ENCODE results near the gene FBXW5.

Gene FBXW5

GRCh38 chr9:136943291-136944211, 987 bp downstream of the FBXW5 start:
- DNase-seq (ENCODE audit: low read depth): peak; percentile 45

GRCh38 chr9:136942881-136943230, 1.7 kb downstream of the FBXW5 start:
- H3K4me3 ChIP-seq (ENCODE audit: low read depth, low read length): peak overlapping the region; percentile 86
- TF ChIP-seq, protein P1, sequence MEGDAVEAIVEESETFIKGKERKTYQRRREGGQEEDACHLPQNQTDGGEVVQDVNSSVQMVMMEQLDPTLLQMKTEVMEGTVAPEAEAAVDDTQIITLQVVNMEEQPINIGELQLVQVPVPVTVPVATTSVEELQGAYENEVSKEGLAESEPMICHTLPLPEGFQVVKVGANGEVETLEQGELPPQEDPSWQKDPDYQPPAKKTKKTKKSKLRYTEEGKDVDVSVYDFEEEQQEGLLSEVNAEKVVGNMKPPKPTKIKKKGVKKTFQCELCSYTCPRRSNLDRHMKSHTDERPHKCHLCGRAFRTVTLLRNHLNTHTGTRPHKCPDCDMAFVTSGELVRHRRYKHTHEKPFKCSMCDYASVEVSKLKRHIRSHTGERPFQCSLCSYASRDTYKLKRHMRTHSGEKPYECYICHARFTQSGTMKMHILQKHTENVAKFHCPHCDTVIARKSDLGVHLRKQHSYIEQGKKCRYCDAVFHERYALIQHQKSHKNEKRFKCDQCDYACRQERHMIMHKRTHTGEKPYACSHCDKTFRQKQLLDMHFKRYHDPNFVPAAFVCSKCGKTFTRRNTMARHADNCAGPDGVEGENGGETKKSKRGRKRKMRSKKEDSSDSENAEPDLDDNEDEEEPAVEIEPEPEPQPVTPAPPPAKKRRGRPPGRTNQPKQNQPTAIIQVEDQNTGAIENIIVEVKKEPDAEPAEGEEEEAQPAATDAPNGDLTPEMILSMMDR (conservative IDR thresholded peaks at IDR 0.05; ENCODE audit: low read depth, low read length): no peak
- DNase-seq (ENCODE audit: low read depth): no peak

More at GRCh38 chr9:136943291-136944211, 987 bp downstream of the FBXW5 start:
- H3K4me3 ChIP-seq (ENCODE audit: low read depth, low read length): peak overlapping the region; percentile 86
- TF ChIP-seq, protein P1 (conservative IDR thresholded peaks at IDR 0.05; ENCODE audit: low read depth, low read length): no peak

DNA sequence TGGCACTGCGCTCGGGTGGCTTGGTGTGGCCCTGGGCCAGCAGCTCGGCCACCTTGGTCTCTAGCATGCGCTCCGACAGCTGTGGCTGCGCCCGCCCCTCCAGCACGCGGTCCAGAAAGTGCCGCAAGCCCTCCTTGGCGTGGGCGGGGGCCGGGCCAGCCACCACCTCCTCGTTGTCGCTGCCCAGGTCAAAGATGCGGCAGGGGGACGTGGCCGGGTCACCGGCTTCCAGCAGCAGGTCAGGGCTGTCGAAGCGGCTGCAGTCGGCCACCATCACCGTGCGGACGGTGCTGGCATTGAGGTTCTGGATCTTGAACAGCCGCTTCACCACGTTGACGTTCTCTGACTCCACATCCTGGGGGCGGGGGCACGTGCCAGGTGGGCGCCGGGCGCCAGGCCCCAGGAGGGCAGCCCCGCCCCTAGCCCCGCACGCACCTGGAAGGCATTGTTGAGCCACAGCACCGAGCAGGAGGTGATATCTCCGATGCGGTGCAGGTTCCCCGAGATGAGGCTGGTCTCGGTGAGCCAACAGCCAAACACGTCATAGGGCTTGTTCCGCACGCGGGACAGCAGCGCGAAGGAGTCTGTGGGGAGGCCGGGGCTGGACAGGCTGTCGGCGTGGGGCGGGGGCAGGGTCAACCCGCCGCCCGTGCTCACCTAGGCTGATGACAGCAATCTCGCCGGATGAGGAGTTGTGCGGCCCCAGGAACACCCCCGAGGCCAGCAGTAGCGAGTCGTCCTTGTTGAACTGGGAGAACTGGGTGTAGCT, 2.2 kb downstream of the FBXW5 start:
- TF ChIP-seq, protein P1 (conservative IDR thresholded peaks at IDR 0.05; ENCODE audit: low read depth, low read length): no peak
- peak overlapping the region; percentile 86 for H3K4me3 ChIP-seq (ENCODE audit: low read depth, low read length)
- no peak for DNase-seq (ENCODE audit: low read depth)

GRCh38 chr9:136941231-136942111, 3.1 kb downstream of the FBXW5 start:
- TF ChIP-seq, protein P1 (conservative IDR thresholded peaks at IDR 0.05; ENCODE audit: low read depth, low read length): no peak
- H3K4me3 ChIP-seq (ENCODE audit: low read depth, low read length): no peak overlapping the region
- no peak for DNase-seq (ENCODE audit: low read depth)

DNA sequence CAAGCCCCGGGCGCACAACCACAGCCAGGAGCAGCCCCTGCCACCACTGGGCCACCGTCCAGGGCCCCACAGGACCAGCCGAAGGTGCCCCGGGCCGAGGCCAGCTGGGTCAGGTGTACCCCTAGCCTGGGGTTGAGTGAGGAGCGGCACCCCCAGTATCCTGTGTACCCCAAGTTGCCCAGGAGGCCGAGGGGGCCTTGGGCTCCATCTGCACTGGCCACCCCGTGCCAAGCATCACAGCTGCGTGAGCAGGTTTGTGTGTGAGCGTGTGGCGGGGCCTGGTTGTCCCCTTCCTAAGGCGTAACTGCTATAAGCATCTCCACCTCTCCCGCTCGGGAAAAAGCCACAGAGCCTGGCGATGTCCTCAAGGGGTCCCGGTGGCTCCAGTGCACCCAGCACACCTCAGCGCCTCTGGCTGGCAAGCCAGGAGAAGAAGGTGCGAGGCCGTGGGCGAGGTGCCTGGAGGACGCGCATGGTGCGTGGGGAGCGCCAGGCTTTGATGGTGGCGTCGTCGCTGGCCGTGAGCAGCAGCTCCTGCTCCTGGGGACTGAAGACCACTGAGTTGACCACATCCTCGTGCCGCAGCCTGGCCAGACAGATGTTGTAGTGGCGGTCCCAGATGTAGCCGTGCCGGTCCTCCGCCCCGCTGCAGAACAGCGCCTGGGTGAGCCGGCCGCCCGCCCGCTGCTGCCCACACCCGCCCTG, 3.9 kb downstream of the FBXW5 start:
- no peak overlapping the region for H3K4me3 ChIP-seq (ENCODE audit: low read depth, low read length)
- no peak for DNase-seq (ENCODE audit: low read depth)
- TF ChIP-seq, protein P1 (conservative IDR thresholded peaks at IDR 0.05; ENCODE audit: low read depth, low read length): no peak

- DNase-seq (ENCODE audit: low read depth): no peak
- no peak overlapping the region for H3K4me3 ChIP-seq (ENCODE audit: low read depth, low read length)
- TF ChIP-seq, protein P1 (conservative IDR thresholded peaks at IDR 0.05; ENCODE audit: low read depth, low read length): no peak
These were observed 4.5 kb downstream of the FBXW5 start for GRCh38 chr9:136939996-136940525.

Data from choroid plexus epithelial cell (primary cell).